Right ventricle myocardium superior (tissue), 1 donor: Measurements from ENCODE around the gene S100A3. TPM values are rescaled to one million over a fixed set of nuclear protein-coding genes. Genes with fewer than 3 reads are reported as not detected.

ENCODE experiments used
- ATAC-seq: fragments of 200-7000 bp; cut with Tn5 transposase; one replicate; pipeline ENCODE4 v1.9.1; 2020; ENCODE audit warnings: mild to moderate bottlenecking; ENCODE audit not compliant: poor library complexity
- DNase-seq: peaks from one replicate; pipeline ENCODE4 v3.0.0-alpha.2; 2020
- intact Hi-C: fragments of 100-400 bp; cut with DNase I; formaldehyde crosslinking; loops from one replicate; pipeline ENCODE4 v1.11.2; 2022
- total RNA-seq: library from RNA; stranded (reverse); fragmentation: NEBNext Ultra II Directional; extraction: Animal tissue kit (Norgen Biotek cat#: 25700); gene quantifications from one replicate; pipeline ENCODE4 v1.2.1, GENCODE V29; 2021
- donor health status: DM: no; HTN: yes; CAD: no; lungs with severe emphysema.

The S100A3 gene
- total RNA-seq, 1 donor from 2014 or later: 0.70 TPM

GRCh38 chr1:153540394-153541361 is 8.4 kb downstream of the S100A3 start, which contains the start of gene S100A5:
TSS of gene S100A5 (minus strand) at chr1:153540934. CDS start at chr1:153540191, 743 bp downstream.
- intact Hi-C loops: no loop called here
- no peak for DNase-seq
- no peak for ATAC-seq

- intact Hi-C loops: loop anchor here (10.0 kb wide), 1 partner anchor 445 kb away; the partner anchor contains the start of gene RAB13
- no peak for DNase-seq
- ATAC-seq: no peak
These were observed 9.5 kb downstream of the S100A3 start for GRCh38 chr1:153539395-153540093.

- intact Hi-C loops: loop anchor here (10.0 kb wide), 1 partner anchor 446 kb away; the partner anchor contains the start of gene RAB13
- ATAC-seq (no peak), DNase-seq (no peak)
These were observed 10.7 kb downstream of the S100A3 start for GRCh38 chr1:153538315-153538821.

- intact Hi-C loops: loop anchor here (10.0 kb wide), 1 partner anchor 447 kb away; the partner anchor contains the start of gene RAB13
- ATAC-seq (no peak), DNase-seq (no peak)
These were observed 11.7 kb downstream of the S100A3 start for GRCh38 chr1:153537376-153537730.

- intact Hi-C loops: loop anchor here (10.0 kb wide), 1 partner anchor 448 kb away; the partner anchor contains the start of gene RAB13
- ATAC-seq (peak; percentile 7), DNase-seq (no peak)
These were observed 12.2 kb downstream of the S100A3 start for GRCh38 chr1:153536671-153537375.

- ATAC-seq (peak; percentile 82), DNase-seq (peak; percentile 94)
- intact Hi-C loops: loop anchor here (10.0 kb wide), 1 partner anchor 449 kb away; the partner anchor contains the start of gene RAB13
These were observed 12.9 kb downstream of the S100A3 start for GRCh38 chr1:153536012-153536670.

GRCh38 chr1:153535242-153536011 is 13.6 kb downstream of the S100A3 start, which contains the start of gene S100A6:
TSS of gene S100A6 (minus strand) at chr1:153535991. CDS start at chr1:153535339, 652 bp downstream.
- peak; percentile 65 for ATAC-seq
- peak; percentile 80 for DNase-seq
- intact Hi-C loops: loop anchor here (10.0 kb wide), 1 partner anchor 449 kb away; the partner anchor contains the start of gene RAB13

GRCh38 chr1:153534925-153535241 is 14.2 kb downstream of the S100A3 start:
- intact Hi-C loops: loop anchor here (5.0 to 10.0 kb wide), 2 partner anchors 142 to 450 kb away; partner anchors contain the start of genes NPR1 and RAB13
- ATAC-seq (no peak), DNase-seq (no peak)

- intact Hi-C loops: loop anchor here (5.0 to 10.0 kb wide), 2 partner anchors 143 to 450 kb away; partner anchors contain the start of genes NPR1 and RAB13
- ATAC-seq: no peak
- no peak for DNase-seq
These were observed 14.7 kb downstream of the S100A3 start for GRCh38 chr1:153534226-153534924.

- DNase-seq: peak; percentile 64
- peak; percentile 20 for ATAC-seq
- intact Hi-C loops: loop anchor here (2.0 to 10.0 kb wide), 3 partner anchors 35 to 451 kb away; partner anchors contain the start of genes NPR1 and RAB13
These were observed 15.3 kb downstream of the S100A3 start for GRCh38 chr1:153533689-153534201.

- intact Hi-C loops: loop anchor here (2.0 to 10.0 kb wide), 3 partner anchors 36 to 452 kb away; partner anchors contain the start of genes NPR1 and RAB13
- DNase-seq: peak; percentile 92
- peak; percentile 56 for ATAC-seq
These were observed 16.1 kb downstream of the S100A3 start for GRCh38 chr1:153532769-153533599.

- DNase-seq: no peak
- intact Hi-C loops: loop anchor here (2.0 to 10.0 kb wide), 3 partner anchors 37 to 453 kb away; partner anchors contain the start of genes NPR1 and RAB13
- ATAC-seq: no peak
These were observed 16.9 kb downstream of the S100A3 start for GRCh38 chr1:153532181-153532580.

- DNase-seq (no peak), ATAC-seq (no peak)
- intact Hi-C loops: loop anchor here (2.0 to 10.0 kb wide), 3 partner anchors 37 to 453 kb away; partner anchors contain the start of genes NPR1 and RAB13
These were observed 17.4 kb downstream of the S100A3 start for GRCh38 chr1:153531638-153532037.

GRCh38 chr1:153527683-153528040 is 21.4 kb downstream of the S100A3 start:
- ATAC-seq: no peak
- intact Hi-C loops: no loop called here
- DNase-seq: no peak
